ENCODE measurements around the gene PRKCI. TPM values are rescaled to one million over a fixed set of nuclear protein-coding genes. Genes with fewer than 3 reads are reported as not detected.

The PRKCI gene
- total and polyA plus RNA-seq, 4 donors: 3.2 to 12.7 (median 8.7) TPM

DNA sequence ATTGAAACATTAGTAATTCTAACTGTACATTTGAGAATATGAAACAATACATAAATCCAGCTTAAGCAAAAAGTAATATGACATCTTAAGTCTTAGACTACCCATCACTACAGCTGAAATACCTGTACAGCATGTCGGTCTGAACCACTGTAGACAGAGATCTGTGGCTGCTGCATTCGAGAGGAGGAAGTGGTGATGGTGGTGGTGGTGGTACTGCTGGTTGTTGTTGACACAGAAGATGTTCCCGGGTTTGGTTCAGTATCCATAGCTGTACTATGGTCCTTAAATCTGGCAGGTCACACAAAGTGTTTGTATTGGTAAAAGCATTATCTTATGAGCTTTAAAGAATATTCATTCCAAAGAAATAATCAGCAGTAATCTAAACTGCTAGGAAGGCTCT is 43.6 kb upstream of the PRKCI start:
- Histone ChIP-seq H3K9ac (ENCODE audit: low read depth in 1 of 2, low read length in 2 of 2) (peak overlapping the region in 1 of 2 donors; percentile 20), H3K36me3 (ENCODE audit: control insufficient read depth in 4 of 4, insufficient read depth in 3 of 4, low read depth in 1 of 4, low read length in 3 of 4) (peaks cover 7 to 32% (median 24%) of the 10 kb centered on the region in 4 donors), H3K9me3 (ENCODE audit: control insufficient read depth in 4 of 4, low read length in 3 of 4) (no peaks in the 10 kb centered on the region), H3K27ac (ENCODE audit: low read depth in 1 of 2, low read length in 2 of 2) (no peak overlapping the region), H3K4me1 (ENCODE audit: control insufficient read depth in 4 of 4, insufficient read depth in 4 of 4, low read length in 3 of 4) (peaks cover 0 to 14% (median 8%) of the 10 kb centered on the region in 4 donors), H3K4me3 (ENCODE audit: low read depth in 1 of 3, low read length in 3 of 3) (no peak overlapping the region), H3K27me3 (ENCODE audit: control insufficient read depth in 4 of 4, insufficient read depth in 4 of 4, low read length in 3 of 4) (no peaks in the 10 kb centered on the region)
- WGBS: 79% methylated on average over 3 of the region's 3 CpGs
- no peak for DNase-seq (ENCODE audit: low spot score)
- TF ChIP-seq EGR1 (IDR thresholded peaks at IDR 0.05; ENCODE audit: low read depth in 2 of 2) (no peak), FOXA2 (IDR thresholded peaks at IDR 0.05) (no peak), TAF1 (conservative IDR thresholded peaks at IDR 0.05) (no peak), FOXA1 (IDR thresholded peaks at IDR 0.05) (no peak), RXRA (IDR thresholded peaks at IDR 0.05) (no peak), NR2F2 (IDR thresholded peaks at IDR 0.05) (no peak), HNF4G (IDR thresholded peaks at IDR 0.05) (no peak)
- TF ChIP-seq, protein P1, sequence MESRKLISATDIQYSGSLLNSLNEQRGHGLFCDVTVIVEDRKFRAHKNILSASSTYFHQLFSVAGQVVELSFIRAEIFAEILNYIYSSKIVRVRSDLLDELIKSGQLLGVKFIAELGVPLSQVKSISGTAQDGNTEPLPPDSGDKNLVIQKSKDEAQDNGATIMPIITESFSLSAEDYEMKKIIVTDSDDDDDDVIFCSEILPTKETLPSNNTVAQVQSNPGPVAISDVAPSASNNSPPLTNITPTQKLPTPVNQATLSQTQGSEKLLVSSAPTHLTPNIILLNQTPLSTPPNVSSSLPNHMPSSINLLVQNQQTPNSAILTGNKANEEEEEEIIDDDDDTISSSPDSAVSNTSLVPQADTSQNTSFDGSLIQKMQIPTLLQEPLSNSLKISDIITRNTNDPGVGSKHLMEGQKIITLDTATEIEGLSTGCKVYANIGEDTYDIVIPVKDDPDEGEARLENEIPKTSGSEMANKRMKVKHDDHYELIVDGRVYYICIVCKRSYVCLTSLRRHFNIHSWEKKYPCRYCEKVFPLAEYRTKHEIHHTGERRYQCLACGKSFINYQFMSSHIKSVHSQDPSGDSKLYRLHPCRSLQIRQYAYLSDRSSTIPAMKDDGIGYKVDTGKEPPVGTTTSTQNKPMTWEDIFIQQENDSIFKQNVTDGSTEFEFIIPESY (IDR thresholded peaks at IDR 0.05): no peak
- TF ChIP-seq, protein P2, sequence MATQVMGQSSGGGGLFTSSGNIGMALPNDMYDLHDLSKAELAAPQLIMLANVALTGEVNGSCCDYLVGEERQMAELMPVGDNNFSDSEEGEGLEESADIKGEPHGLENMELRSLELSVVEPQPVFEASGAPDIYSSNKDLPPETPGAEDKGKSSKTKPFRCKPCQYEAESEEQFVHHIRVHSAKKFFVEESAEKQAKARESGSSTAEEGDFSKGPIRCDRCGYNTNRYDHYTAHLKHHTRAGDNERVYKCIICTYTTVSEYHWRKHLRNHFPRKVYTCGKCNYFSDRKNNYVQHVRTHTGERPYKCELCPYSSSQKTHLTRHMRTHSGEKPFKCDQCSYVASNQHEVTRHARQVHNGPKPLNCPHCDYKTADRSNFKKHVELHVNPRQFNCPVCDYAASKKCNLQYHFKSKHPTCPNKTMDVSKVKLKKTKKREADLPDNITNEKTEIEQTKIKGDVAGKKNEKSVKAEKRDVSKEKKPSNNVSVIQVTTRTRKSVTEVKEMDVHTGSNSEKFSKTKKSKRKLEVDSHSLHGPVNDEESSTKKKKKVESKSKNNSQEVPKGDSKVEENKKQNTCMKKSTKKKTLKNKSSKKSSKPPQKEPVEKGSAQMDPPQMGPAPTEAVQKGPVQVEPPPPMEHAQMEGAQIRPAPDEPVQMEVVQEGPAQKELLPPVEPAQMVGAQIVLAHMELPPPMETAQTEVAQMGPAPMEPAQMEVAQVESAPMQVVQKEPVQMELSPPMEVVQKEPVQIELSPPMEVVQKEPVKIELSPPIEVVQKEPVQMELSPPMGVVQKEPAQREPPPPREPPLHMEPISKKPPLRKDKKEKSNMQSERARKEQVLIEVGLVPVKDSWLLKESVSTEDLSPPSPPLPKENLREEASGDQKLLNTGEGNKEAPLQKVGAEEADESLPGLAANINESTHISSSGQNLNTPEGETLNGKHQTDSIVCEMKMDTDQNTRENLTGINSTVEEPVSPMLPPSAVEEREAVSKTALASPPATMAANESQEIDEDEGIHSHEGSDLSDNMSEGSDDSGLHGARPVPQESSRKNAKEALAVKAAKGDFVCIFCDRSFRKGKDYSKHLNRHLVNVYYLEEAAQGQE (IDR thresholded peaks at IDR 0.05): no peak
- TF ChIP-seq, protein P3, sequence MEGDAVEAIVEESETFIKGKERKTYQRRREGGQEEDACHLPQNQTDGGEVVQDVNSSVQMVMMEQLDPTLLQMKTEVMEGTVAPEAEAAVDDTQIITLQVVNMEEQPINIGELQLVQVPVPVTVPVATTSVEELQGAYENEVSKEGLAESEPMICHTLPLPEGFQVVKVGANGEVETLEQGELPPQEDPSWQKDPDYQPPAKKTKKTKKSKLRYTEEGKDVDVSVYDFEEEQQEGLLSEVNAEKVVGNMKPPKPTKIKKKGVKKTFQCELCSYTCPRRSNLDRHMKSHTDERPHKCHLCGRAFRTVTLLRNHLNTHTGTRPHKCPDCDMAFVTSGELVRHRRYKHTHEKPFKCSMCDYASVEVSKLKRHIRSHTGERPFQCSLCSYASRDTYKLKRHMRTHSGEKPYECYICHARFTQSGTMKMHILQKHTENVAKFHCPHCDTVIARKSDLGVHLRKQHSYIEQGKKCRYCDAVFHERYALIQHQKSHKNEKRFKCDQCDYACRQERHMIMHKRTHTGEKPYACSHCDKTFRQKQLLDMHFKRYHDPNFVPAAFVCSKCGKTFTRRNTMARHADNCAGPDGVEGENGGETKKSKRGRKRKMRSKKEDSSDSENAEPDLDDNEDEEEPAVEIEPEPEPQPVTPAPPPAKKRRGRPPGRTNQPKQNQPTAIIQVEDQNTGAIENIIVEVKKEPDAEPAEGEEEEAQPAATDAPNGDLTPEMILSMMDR (IDR thresholded peaks at IDR 0.05; ENCODE audit: low read depth, low read length, missing input control): no peak

DNA sequence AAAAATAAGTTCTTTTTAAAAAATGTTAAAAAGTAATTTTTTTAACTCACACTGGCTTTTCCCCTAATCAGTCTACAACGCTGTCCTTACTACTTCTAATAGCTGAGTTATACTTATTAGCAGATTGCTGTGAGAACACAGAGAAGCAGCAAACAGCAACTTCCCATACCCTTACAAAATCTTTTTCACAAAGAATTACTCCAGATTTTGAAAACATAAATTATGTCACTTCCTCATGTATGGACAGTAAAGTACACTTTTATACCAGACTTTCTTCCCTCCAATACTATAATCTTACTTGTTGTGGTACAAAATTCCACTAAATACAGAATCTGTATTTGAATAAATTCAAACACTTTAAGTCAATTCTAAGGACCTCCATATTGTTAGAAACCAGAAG is 42.8 kb upstream of the PRKCI start:
- DNase-seq (ENCODE audit: low spot score): no peak
- 71% methylated on average over 1 of the region's 1 CpG for WGBS
- peaks cover 0 to 14% (median 8%) of the 10 kb centered on the region in 4 donors for H3K4me1 ChIP-seq (ENCODE audit: control insufficient read depth in 4 of 4, insufficient read depth in 4 of 4, low read length in 3 of 4)
- H3K27ac ChIP-seq (ENCODE audit: low read depth in 1 of 2, low read length in 2 of 2): peak overlapping the region in 1 of 2 donors; percentile 86
- H3K36me3 ChIP-seq (ENCODE audit: control insufficient read depth in 4 of 4, insufficient read depth in 3 of 4, low read depth in 1 of 4, low read length in 3 of 4): peaks cover 4 to 29% (median 21%) of the 10 kb centered on the region in 4 donors
- H3K9ac ChIP-seq (ENCODE audit: low read depth in 1 of 2, low read length in 2 of 2): peak overlapping the region; percentile 55 to 99
- H3K27me3 ChIP-seq (ENCODE audit: control insufficient read depth in 4 of 4, insufficient read depth in 4 of 4, low read length in 3 of 4): no peaks in the 10 kb centered on the region
- TF ChIP-seq GABPA (IDR thresholded peaks at IDR 0.05 in 1 of 2, conservative IDR thresholded peaks at IDR 0.05 in 1 of 2) (no peak), HNF4A (conservative IDR thresholded peaks at IDR 0.05) (no peak), EGR1 (IDR thresholded peaks at IDR 0.05; ENCODE audit: low read depth in 2 of 2) (no peak)
- H3K9me3 ChIP-seq (ENCODE audit: control insufficient read depth in 4 of 4, low read length in 3 of 4): no peaks in the 10 kb centered on the region
- peak overlapping the region in 1 of 3 donors; percentile 89 for H3K4me3 ChIP-seq (ENCODE audit: low read depth in 1 of 3, low read length in 3 of 3)
